DOHH2 (cell line): ENCODE results near the gene ANO9.

Experiments used
- H3F3A ChIP-seq: fragments of 200-600 bp; sonication (generic), shearing (Covaris generic); 2 replicates; pipeline ENCODE4 v1.6.0; 2016; ENCODE audit warnings: antibody characterized with exemption, mild to moderate bottlenecking; ENCODE audit not compliant: control insufficient read depth, insufficient read depth
- H3K27ac ChIP-seq: fragments of 200-600 bp; sonication (generic); 2 replicates; pipeline ENCODE4 v1.5.1; 2014; ENCODE audit warnings: low read depth, mild to moderate bottlenecking, low read length, moderate library complexity
- H3K27me3 ChIP-seq: fragments of 200-600 bp; sonication (generic); 2 replicates; pipeline ENCODE4 v1.6.1; 2014; ENCODE audit warnings: mild to moderate bottlenecking, low read length, mixed read lengths; ENCODE audit not compliant: control insufficient read depth
- H3K36me3 ChIP-seq: fragments of 200-600 bp; sonication (generic); 2 replicates; pipeline ENCODE4 v1.6.1; 2014; ENCODE audit warnings: mild to moderate bottlenecking, low read length, moderate library complexity, mixed read lengths; ENCODE audit not compliant: control insufficient read depth
- H3K4me1 ChIP-seq: fragments of 200-600 bp; sonication (generic); 2 replicates; pipeline ENCODE4 v1.6.1; 2014; ENCODE audit warnings: mild to moderate bottlenecking, low read length, mixed read lengths; ENCODE audit not compliant: control insufficient read depth
- H3K4me2 ChIP-seq: fragments of 200-600 bp; sonication (generic); 2 replicates; pipeline ENCODE4 v1.6.0; 2014; ENCODE audit warnings: mild to moderate bottlenecking, low read length, moderate library complexity
- H3K4me3 ChIP-seq: fragments of 200-600 bp; sonication (generic); 2 replicates; pipeline ENCODE4 v1.5.1; 2014; ENCODE audit warnings: mild to moderate bottlenecking, low read length, mixed read lengths
- H3K79me2 ChIP-seq: fragments of 200-600 bp; sonication (generic); 2 replicates; pipeline ENCODE4 v1.6.1; 2014; ENCODE audit warnings: mild to moderate bottlenecking, low read length, mixed read lengths; ENCODE audit not compliant: control insufficient read depth
- H3K9me2 ChIP-seq: fragments of 200-600 bp; sonication (generic); replicated peaks from 2 replicates; pipeline ENCODE4 v1.6.1; 2014; ENCODE audit warnings: mild to moderate bottlenecking, low read length, mixed read lengths; ENCODE audit not compliant: control insufficient read depth
- H3K9me3 ChIP-seq: fragments of 200-600 bp; sonication (generic); 2 replicates; pipeline ENCODE4 v1.6.1; 2014; ENCODE audit warnings: antibody characterized with exemption, low read length, mixed read lengths; ENCODE audit not compliant: control insufficient read depth, insufficient read depth
- H4K20me1 ChIP-seq: fragments of 200-600 bp; sonication (generic); 2 replicates; pipeline ENCODE4 v1.6.0; 2014; ENCODE audit warnings: low read depth, mild to moderate bottlenecking, antibody characterized with exemption, low read length, moderate library complexity; ENCODE audit not compliant: control insufficient read depth, insufficient read depth
- CTCF ChIP-seq: fragments of 200-600 bp; sonication (generic); IDR thresholded peaks from one replicate; pipeline ENCODE4 v1.5.1; 2014; ENCODE audit warnings: antibody characterized with exemption, mild to moderate bottlenecking, low read depth, low read length; ENCODE audit not compliant: poor library complexity, severe bottlenecking
- EZH2phosphoT487 ChIP-seq: fragments of 200-600 bp; sonication (generic); IDR thresholded peaks from 2 replicates; pipeline ENCODE4 v1.6.1; 2017; ENCODE audit warnings: borderline replicate concordance, mild to moderate bottlenecking, antibody characterized with exemption, low read length, moderate library complexity, mixed read lengths

ANO9 gene

DNA sequence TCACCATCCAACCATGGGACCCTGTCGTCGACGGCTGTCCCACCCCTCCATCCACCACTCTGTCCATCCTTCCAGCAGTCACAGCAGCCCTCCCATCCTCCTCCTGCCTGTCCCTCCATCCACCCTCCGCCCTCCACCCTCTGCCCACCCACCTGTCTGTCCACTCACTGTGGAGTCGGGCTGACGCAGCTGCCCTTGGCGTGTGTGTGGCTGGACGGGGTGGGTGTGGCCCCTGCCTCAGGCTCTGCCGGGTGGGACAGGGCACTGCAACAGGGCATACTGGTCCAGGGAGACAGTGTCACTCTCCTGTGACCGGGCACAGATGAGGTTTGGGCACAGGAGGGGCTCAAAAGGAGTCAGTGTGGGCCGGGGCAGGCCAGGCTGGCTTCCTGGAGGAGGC is 45.9 kb downstream of the ANO9 start:
- no peak for TF ChIP-seq CTCF
- no peak overlapping the region for H3K27ac ChIP-seq
- no peak overlapping the region for H3K4me2 ChIP-seq

DNA sequence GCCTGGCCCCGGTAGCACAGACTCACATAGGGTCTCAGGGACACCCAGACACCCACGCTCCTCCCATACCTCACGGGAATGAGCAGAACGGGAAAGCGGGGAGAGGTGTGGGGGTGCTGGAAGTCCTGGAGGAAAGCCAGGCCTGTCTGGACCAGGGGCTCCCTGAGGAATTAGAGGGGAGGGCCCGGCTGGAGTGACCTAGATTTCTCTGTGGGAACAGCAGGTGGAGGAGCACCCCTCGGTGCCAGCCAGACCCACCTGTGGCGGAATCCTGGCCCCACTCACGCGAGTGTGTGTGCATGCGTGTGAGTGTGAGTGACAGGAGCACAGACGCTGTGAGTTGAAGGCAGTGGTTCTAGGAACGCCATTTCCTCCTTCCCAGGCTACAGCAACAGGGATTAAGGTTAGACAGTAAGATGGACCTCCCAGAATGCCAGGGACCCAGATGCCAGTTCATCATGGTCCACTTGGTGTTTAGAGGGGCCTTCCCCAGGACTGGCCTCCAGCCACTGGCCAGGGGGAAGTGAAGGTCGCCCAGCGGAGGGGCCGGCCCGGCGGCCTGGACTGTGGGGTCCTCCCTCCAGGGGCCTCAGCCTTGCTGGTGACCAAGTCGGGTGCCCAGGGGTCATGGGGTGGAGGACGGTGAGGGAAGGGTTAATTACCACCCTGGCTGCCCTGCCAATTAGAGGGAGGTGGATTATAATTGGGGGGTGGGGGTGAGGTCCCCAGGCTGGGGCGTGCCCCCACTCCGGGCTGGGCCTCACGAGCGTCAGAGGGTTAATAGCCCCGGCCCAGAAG is 46.8 kb downstream of the ANO9 start:
- H3K36me3 ChIP-seq: no peaks in the 10 kb centered on the region
- no peaks in the 10 kb centered on the region for H3K79me2 ChIP-seq
- no peak overlapping the region for H3K4me3 ChIP-seq
- no peak for TF ChIP-seq CTCF
- TF ChIP-seq EZH2phosphoT487: no peak
- H3K27me3 ChIP-seq: peaks cover 2% of the 10 kb centered on the region; the same call in 1 of the 2 replicates
- H3K27ac ChIP-seq: no peak overlapping the region
- no peaks in the 10 kb centered on the region for H3F3A ChIP-seq
- H3K9me3 ChIP-seq: peaks cover 6% of the 10 kb centered on the region; the same call in 1 of the 2 replicates
- no peak overlapping the region for H3K4me2 ChIP-seq
- no peaks in the 10 kb centered on the region for H3K9me2 ChIP-seq
- no peaks in the 10 kb centered on the region for H4K20me1 ChIP-seq
- peaks cover 6% of the 10 kb centered on the region for H3K4me1 ChIP-seq

More for the DNA sequence above, 45.9 kb downstream of the ANO9 start:
- H4K20me1 ChIP-seq: no peaks in the 10 kb centered on the region
- H3K27me3 ChIP-seq: peaks cover 2% of the 10 kb centered on the region; the same call in 1 of the 2 replicates
- H3K9me3 ChIP-seq: peaks cover 9% of the 10 kb centered on the region; the same call in 1 of the 2 replicates
- no peaks in the 10 kb centered on the region for H3K36me3 ChIP-seq
- no peaks in the 10 kb centered on the region for H3F3A ChIP-seq
- no peaks in the 10 kb centered on the region for H3K79me2 ChIP-seq
- peaks cover 6% of the 10 kb centered on the region for H3K4me1 ChIP-seq
- no peaks in the 10 kb centered on the region for H3K9me2 ChIP-seq
- H3K4me3 ChIP-seq: no peak overlapping the region

DNA sequence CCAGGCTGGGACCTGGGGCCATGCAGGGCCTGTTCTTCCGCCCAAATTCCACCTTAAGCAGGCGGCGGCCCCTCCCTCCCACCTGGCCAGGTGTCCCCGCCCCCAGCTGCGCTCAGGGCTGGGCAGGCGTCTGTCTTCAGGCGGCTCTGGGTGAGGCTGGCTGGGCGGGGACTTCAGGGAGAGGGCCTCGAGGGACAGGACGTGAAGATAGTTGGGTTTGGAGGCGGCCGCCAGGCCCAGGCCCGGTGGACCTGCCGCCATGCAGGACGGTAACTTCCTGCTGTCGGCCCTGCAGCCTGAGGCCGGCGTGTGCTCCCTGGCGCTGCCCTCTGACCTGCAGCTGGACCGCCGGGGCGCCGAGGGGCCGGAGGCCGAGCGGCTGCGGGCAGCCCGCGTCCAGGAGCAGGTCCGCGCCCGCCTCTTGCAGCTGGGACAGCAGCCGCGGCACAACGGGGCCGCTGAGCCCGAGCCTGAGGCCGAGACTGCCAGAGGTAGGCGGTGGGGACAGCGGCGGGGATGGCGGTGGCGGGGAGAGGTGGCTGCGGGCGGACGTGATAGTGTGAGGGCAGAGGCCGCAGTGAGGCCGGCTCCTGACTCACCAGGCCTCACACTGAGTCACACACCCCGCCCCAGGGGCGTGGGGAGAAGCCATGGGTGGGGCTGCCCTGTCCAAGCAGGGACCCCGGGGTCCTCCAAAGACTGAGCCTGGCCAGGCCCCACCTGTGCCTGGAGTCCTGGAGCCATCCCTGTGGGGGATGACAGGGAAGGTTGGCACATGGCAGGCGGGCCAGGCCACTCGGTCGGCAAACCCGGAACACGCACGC is 47.6 kb downstream of the ANO9 start, which contains the start of gene PKP3:
Gene PKP3, plus strand, starts transcription at position 176 of the 824 bp plus-strand sequence. Its CDS starts 84 bp downstream, at position 260.
- no peak for TF ChIP-seq CTCF
- no peaks in the 10 kb centered on the region for H3K9me2 ChIP-seq
- H3K4me3 ChIP-seq: no peak within 1 kb of the TSS
- peaks cover 6% of the 10 kb centered on the region for H3K4me1 ChIP-seq
- H3K9me3 ChIP-seq: no peaks in the 10 kb centered on the region
- H3K4me2 ChIP-seq: no peak within 1 kb of the TSS
- no peaks in the 10 kb centered on the region for H3K36me3 ChIP-seq
- H3K27ac ChIP-seq: no peak within 1 kb of the TSS
- H3K27me3 ChIP-seq: peaks cover 2% of the 10 kb centered on the region; the same call in 1 of the 2 replicates
- no peaks in the 10 kb centered on the region for H4K20me1 ChIP-seq
- no peaks in the 10 kb centered on the region for H3K79me2 ChIP-seq
- H3F3A ChIP-seq: no peaks in the 10 kb centered on the region
